ENCODE data around the gene TMCC2.
"Not testable (repeated sequence)": the region's sequence is repeated elsewhere in the genome, so short reads cannot be mapped to it uniquely, and the experiment has no call there.

Gene TMCC2

GRCh38 chr1:205227584-205228013 is at the start of gene TMCC2:
TMCC2 (plus strand) TSS chr1:205227946; CDS start chr1:205228565, 619 bp downstream.
- peak; percentile 68 for DNase-seq (ENCODE audit: low read depth, low spot score)

GRCh38 chr1:205179842-205180241 is 47.9 kb upstream of the TMCC2 start:
- no peak for DNase-seq (ENCODE audit: low read depth, low spot score)

GRCh38 chr1:205180331-205180730 is 47.4 kb upstream of the TMCC2 start:
- DNase-seq (ENCODE audit: low read depth, low spot score), result not testable (repeated sequence)

- no peak for DNase-seq (ENCODE audit: low read depth, low spot score)
Observed at GRCh38 chr1:205182930-205183329, 44.8 kb upstream of the TMCC2 start.

- DNase-seq (ENCODE audit: low read depth, low spot score), result no peak
Observed at GRCh38 chr1:205183676-205184335, 43.9 kb upstream of the TMCC2 start.

- DNase-seq (ENCODE audit: low read depth, low spot score), result no peak
Observed at GRCh38 chr1:205186191-205186590, 41.6 kb upstream of the TMCC2 start.

- DNase-seq (ENCODE audit: low read depth, low spot score), result no peak
Observed at GRCh38 chr1:205187420-205187819, 40.3 kb upstream of the TMCC2 start.

GRCh38 chr1:205188098-205188497 is 39.6 kb upstream of the TMCC2 start:
- DNase-seq (ENCODE audit: low read depth, low spot score), result no peak

- no peak for DNase-seq (ENCODE audit: low read depth, low spot score)
Observed at GRCh38 chr1:205188596-205188995, 39.1 kb upstream of the TMCC2 start.

- no peak for DNase-seq (ENCODE audit: low read depth, low spot score)
Observed at GRCh38 chr1:205189131-205189530, 38.6 kb upstream of the TMCC2 start.

GRCh38 chr1:205190845-205191577 is 36.7 kb upstream of the TMCC2 start:
- DNase-seq (ENCODE audit: low read depth, low spot score), result no peak

GRCh38 chr1:205191622-205192021 is 36.1 kb upstream of the TMCC2 start:
- DNase-seq (ENCODE audit: low read depth, low spot score), result no peak

- DNase-seq (ENCODE audit: low read depth, low spot score), result no peak
Observed at GRCh38 chr1:205192287-205192686, 35.5 kb upstream of the TMCC2 start.

GRCh38 chr1:205199090-205199930 is 28.4 kb upstream of the TMCC2 start:
- no peak for DNase-seq (ENCODE audit: low read depth, low spot score)

GRCh38 chr1:205199931-205200299 is 27.8 kb upstream of the TMCC2 start:
- DNase-seq (ENCODE audit: low read depth, low spot score), result no peak

GRCh38 chr1:205204552-205204951 is 23.2 kb upstream of the TMCC2 start:
- no peak for DNase-seq (ENCODE audit: low read depth, low spot score)

GRCh38 chr1:205205055-205205454 is 22.7 kb upstream of the TMCC2 start:
- no peak for DNase-seq (ENCODE audit: low read depth, low spot score)

GRCh38 chr1:205208811-205209210 is 18.9 kb upstream of the TMCC2 start:
- DNase-seq (ENCODE audit: low read depth, low spot score), result no peak

- DNase-seq (ENCODE audit: low read depth, low spot score), result no peak
Observed at GRCh38 chr1:205210756-205211168, 17.0 kb upstream of the TMCC2 start.

- DNase-seq (ENCODE audit: low read depth, low spot score), result peak; percentile 81
Observed at GRCh38 chr1:205211169-205211838, 16.4 kb upstream of the TMCC2 start, which contains the start of gene DSTYK. DSTYK (minus strand) TSS chr1:205211702; CDS start chr1:205211535, 167 bp downstream.

GRCh38 chr1:205211839-205212536 is 15.8 kb upstream of the TMCC2 start:
- DNase-seq (ENCODE audit: low read depth, low spot score), result no peak

All from activated naive CD8-positive, alpha-beta T cell treated with anti-CD3 and anti-CD28 coated beads, Interleukin-2, amount 50 U/mL, for 16 hours (primary cell).